GM18907 (cell line): ENCODE data around the gene LPCAT1.
"Not testable (repeated sequence)": the region's sequence is repeated elsewhere in the genome, so short reads cannot be mapped to it uniquely, and the experiment has no call there.

ENCODE experiments used
- ATAC-seq: cut with Tn5 transposase; IDR thresholded peaks from one replicate; pipeline ENCODE4 v1.9.1; 2021; ENCODE audit warnings: mild to moderate bottlenecking, moderate library complexity; ENCODE audit not compliant: unreplicated experiment

LPCAT1 gene

DNA sequence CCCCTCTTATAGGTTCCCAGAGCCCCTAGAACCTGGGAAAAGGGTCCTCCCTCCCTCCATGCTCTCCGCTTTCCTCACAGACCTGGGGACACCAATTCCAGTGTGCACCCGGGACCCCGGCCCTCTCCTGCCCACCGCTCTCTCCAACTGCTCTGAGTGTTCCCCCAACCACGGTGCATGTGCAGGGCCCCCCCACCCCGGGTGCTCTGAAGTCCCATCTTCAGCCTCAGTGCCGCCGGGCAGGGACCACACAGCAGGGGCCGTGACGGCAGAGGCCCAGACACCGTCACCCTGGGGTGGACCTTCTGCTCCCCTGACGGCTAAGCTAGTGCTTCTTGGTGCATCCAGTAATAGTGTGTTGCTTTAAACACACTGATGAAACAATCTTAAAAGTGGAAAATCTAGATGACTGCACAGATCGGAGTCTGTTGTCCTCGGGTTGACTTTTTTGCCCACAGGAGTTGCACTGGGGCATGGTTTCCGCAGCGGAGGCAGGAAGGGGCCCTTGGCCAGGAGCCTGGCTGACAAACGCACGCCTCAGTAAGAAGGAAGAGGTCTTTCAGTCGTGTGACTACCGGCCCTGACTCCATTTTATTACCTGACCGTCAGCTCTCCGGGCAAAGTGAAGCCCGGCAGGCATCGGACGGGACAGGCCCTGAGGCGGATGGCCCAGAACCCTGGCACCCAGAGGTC, 42.3 kb downstream of the LPCAT1 start:
- ATAC-seq, result no peak

DNA sequence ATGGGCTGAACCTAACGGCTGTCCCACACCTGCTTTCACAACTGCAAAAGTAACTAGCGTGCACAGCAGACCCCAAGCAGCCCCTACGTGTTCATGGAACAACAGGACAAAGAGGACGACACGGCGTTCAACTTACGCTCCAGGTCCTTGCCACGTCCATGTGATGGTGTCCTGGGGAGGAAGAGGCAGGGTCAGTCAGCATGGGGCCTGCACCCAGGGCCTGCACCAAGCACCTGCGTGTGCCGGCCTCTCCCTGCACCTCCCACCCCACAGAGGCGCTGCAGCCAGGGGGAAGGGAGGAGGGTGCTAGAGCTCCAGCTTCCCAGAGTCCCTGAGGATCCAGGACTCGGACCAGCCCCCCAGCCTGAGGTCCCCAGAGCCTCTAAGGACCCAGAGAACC, 43.0 kb downstream of the LPCAT1 start:
- ATAC-seq, result no peak

DNA sequence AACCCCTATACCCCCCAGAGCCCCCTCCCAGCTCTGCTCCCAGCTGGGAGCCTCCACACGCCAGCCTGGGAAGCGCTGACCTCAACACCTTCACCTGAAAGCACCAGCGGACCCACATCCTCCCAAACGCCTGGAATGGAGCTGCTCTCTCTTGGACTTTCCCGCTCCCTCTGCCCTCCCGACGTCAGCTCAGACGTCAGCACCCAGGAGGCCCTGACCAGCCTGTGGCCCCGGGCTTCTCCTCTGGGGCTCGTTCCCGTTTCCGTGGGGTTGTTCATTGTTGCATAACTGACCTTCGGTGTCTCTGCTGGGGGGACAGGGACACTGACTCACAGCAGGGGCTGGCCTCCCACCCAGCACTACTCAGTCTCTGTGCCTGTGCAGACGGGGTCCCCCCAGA, 43.5 kb downstream of the LPCAT1 start:
- no peak for ATAC-seq

DNA sequence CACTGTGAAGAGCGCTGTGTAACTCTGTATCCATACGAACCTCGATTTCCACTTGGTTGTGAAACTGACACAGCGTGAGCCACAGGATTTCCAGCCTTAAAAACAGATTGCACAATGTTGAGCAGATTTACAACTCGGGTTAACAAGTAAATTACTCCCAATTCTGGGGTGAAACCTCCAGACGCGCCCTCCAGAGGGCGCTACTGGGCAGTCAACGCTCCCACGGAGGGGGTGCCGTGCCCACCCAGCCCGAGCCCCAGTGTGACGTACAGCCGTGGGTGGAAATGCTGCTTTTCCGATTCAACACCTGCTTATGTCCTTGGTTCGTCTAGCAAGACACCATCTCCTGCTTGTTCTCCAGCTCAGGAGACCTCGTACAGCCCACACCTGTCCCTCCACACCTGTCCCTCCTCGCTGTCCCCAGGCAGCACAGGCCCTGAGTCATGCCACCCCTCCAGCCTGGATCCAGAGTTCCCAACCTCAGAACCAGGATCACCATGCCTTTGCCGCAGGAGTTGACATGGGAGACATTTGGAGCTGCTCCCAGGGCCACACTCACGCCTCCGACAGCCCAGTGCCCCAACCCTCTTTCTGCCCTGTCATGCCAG, 44.1 kb downstream of the LPCAT1 start:
- no peak for ATAC-seq

DNA sequence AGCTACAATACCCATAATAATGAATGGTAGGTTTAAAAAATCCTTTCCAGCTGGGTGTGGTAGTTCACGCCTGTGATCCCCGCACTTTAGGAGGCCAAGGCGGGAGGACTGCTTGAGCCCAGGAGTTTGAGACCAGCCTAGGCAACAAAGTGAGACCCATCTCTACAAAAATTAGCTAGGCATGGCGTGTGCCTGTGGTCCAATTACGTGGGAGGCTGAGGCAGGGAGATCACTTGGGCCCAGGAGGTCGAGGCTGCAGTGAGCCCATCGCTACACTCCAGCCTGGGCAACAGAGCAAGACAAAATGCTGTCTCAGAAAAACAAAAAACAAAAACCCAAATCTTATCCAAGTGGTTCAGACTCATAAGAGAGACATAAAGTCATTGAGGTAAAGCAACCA, 44.7 kb downstream of the LPCAT1 start:
- ATAC-seq, result no peak

DNA sequence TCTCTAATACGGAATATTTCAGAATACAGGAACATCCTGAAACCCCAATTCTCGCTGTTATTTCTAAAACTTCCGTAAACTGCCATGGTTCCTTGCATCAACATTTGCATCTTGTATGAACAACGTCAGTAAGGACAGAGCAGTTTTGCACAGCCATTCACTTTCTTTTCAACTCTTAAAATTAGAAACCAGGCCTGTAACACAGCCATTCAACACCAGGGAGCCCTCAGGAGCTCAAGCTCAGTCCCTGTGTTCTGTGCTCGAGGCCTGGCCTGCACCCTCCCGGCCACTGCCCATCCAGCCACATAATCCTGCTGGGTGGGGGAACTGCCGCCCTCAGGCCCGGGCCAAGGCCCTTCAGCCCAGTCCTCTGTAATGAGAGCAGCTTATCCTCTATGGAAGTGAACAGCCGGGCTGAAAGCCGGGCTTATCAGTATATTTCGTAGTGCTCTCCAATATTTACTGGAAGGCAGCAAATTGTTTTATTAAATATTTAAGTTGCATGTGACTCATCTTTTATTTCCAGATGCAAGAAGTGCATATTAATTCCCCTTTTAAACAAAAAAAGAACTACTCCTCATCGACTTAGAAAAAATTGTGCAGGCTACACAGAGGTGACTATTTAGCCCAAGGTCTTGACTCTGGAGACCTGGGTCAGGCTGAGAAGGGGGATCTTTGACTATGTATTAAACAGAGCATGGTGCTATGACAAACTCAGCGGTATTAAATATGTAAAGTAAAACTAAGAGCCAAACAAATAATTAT, 45.3 kb downstream of the LPCAT1 start:
- no peak for ATAC-seq

DNA sequence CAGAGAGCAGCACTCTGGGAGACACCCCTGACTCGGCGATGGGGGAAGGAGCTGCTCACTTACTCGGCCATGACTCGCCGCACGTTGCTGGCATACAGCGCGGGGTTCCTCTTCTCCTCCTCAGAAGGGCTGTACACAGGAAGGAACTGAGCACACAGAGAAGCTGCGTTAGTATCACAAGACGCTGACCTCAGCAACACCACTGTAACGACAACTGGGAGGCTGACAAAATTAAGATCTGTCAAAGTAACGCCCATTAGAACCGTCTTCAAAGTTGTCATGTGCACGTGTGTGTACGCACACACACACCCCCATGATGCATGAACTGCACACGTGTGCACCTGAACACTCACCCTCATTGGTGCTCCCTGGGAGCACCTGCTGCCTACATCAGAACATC, 46.4 kb downstream of the LPCAT1 start:
- ATAC-seq, result no peak

DNA sequence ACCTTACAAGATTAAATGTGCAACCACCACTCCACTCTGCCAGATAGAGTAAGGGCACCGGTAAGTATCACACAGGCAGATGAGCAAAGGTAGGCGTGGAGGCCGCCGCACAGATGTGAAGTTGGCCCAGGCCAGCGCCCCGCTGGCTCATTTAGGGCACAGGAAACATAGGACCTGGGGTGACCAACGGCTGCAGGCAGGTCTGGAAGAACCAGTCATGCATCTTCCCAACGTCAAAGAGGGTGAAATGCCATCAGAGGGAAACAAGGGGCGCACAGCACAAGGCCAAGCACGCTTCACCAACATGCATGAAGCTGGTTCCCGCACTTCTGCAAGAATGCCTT, 46.8 kb downstream of the LPCAT1 start:
- ATAC-seq, result no peak

DNA sequence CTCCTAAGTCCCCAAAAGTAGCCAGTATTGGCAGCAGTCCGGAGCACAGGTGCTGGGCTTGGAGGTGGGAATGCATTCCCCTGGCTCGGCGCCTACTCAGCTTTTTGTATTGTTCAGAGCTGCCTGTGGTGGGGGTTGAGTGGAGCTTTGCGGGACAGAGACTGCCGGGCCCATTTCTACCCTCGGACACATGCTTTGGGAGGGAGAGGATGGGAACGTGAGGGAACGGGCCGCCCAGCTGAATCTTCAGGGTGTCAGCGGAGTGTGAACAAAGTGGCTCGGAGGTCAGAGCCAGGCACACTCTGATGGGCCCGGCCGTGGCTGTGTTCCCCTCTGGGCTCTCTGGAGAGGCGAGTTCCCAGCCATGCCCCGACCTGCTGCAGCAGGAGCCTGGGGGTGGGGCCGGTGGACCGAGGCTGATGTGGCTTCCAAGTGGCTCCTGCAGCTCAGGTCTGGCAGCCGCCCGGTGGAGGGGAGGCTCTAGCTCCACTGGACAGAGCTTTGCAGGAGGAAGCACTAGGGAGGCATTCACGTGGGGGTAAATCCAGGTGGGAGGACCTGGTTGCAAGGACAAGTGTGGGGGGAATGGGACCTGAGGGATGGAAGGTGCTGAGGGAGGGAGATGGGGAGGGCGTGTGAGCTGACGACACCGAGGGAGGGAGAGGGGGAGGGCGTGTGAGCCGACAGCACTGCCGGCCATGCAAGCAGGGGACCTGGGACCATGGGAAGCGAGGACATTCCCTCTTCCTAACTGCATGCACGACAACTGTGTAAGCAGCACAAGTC, 47.4 kb downstream of the LPCAT1 start:
- no peak for ATAC-seq

DNA sequence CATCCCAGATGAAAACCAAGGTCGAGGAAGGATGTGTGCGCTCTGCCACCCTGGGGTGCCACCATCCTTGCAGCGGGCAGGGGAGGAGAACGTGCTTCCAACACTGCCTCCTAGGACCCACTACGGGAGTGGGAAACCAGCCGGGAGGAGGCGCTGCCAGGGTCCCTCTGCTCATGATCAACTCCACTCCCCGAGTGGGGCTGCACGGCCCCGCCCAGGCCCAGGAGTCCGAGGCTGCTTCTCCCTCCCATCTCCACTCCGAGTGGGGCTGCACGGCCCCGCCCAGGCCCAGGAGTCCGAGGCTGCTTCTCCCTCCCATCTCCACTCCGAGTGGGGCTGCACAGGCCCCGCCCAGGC, 48.2 kb downstream of the LPCAT1 start:
- ATAC-seq, result not testable (repeated sequence)

DNA sequence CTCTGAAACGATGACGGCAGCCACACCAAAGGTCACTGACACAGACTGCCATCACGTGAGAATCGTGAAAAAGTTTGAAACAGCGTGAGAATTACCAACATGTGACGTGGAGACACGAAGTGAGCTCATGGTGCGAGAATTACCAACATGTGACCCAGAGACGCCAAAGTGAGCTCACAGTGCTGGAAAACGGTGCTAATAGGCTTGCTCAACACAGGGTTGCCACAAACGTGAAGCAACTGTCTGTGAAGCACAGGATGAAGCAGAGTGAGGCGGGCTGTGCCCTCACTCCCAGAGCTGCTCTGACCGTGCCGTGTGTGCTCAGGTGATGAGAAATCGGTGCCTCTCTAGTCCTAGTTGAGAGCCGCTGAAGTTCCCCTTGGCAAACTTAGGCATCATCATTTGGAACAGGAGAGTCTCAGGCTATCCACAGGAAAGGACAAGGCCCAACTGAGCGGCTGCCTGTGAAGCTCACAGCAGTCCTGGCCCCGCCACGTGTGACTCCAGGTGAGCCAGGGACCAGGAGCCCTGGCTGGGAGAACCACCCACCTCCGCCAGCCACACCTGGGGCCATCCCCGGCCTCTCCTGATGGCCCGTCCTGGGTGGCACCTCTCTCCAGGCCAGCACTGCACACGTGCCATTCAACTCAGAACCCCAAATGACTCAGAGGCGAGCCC, 48.8 kb downstream of the LPCAT1 start:
- no peak for ATAC-seq

DNA sequence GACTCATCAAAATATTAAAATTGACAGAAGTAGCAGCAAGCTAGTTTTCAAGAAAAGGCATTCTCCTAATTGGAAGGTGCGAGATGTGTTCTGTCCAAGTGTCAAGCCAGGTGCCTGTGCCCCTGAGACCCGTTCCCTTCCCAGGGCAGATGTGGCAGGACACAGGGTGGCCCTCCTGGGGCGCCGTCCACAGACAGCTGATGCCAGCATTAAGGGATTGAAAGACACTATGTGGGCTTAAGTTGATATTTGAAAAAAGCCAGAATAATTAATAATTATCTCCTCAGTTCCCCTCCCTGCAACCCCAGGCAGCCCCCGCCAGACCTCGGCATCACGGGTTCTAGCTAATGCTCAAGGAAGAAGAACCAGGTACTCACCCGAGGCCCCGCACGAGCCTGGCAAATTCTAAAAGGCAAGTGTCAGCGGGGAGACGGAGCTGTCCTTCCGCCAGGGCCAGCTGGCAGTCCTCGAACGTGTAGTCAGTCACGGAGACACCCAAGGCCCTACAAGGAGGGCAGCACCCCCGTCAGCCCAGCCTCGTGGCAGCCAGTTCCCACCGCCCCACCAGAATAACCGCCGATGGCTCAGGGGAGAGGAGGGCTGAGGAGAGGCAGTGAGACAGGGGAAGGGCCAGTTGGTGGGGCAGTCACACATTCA, 49.4 kb downstream of the LPCAT1 start:
- ATAC-seq, result no peak

DNA sequence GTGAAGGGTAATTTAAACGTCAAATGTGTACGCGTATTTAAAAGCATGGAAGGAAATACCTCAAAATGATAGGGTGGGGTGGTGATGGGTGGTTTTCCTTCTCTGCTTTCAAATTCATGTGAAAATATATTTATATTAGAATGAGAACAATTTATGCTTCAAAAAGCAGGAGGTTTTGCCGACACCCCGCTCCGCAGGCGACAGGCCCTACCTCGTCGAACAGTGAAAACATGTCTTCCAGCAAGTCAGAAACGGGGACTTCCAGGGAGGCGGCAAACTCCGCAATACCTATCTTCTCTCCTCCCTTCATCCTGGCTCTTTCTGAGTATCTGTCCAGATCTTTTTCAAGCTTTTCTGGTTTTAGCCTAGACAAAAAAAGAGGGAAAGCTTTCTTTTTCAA, 50.0 kb downstream of the LPCAT1 start:
- ATAC-seq, result no peak

DNA sequence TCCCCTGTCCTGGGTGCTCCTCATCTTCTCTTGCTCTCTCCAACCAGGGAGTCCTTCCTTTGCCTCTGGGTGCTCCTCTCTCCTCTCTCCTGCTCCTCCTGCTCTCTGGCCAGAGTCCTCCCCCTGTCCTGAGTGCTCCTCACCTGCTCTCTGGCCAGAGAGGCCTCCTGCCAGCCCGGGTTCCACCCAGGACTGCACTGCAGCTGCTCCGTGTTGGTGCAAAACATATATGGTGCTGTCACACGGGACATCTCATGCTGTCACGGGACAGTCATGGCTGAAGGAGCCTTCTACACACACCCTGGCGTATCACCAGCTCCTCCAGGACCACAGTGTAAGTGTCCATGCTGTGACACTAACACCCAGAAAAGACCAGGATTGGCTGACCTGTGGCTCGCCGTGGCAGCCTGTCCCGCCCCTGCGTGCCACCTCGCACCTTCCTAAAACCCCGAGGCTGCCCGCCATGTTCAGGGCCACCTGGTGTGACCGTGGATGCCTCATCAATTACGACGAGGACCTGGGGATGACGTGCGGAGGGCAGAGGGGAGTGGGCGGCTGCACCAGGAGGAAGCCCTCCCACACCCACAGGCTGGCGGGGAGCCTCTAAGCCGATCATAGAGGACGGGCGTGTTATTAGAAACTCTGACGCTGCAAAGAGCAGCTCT, 50.7 kb downstream of the LPCAT1 start:
- no peak for ATAC-seq

DNA sequence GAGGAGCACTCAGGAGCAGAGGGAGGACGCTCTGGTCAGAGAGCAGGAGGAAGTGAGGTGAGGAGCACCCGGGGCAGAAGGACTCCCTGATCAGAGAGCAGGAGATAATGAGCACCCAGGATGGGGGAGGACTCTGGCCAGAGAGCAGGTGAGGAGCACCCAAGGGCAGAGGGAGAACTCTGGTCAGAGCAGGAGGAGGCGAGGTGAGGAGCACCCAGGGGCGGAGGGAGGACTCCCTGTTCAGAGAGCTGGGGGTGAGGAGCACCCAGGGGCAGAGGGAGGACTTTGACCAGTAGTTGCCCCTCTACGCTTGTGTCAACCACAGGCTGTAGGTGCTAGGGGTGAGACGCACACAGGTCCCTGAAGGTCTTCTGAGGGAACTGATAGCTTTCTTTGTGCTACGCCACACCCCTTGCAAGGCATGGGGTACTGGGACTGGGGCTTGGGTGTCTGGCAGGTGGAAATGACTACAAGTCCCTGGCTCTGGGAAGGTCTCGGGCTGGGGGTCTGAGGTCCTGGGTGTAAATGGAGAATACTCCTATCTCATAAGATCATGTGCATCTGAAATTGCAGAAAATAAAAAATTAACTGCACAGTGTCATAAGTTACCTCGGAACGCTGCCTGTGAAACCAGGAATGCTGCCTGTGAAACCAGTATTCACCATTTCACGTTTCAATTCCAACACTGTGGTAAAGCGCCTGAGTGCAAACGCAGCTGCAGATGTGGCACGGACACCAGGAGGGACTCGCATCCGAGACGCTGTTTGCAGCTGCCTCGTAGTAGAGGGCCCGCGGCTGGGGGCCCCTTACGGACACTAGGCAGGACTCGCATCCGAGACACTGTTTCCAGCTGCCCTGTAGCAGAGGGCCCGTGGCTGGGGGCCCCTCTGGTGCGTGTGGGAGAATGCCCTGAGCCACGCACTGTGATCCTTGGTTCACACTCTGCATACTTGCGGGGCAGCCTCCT, 51.5 kb downstream of the LPCAT1 start:
- ATAC-seq, result no peak

DNA sequence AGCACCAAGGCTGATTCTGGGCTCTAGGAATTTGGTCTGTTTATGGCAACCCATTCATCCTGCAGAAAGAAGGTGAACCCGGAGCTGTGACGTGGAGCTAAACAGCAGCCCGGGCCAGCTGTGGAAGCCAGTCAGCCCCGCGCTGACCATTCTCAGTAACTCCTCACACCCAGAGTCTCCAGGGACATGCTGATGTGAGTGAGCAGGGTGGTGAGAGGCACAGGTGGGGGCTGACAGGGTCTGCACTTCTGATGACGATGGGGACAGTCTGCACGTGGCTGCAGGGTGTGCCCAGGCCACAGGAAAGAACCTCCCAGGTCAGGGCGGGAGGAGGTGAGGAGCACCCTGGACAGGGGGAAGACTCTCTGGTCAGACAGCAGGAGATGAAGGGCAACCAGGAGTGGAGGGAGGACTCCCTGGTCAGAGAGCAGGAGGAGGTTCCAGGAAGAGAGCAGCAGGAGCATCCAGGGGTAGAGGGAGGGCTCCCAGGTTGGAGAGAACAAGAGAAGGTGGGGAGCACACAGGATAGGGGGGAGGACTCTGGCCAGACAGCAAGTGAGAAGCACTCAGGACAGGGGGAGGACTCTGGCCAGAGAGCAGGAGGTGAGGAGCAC, 52.4 kb downstream of the LPCAT1 start:
- ATAC-seq, result no peak

DNA sequence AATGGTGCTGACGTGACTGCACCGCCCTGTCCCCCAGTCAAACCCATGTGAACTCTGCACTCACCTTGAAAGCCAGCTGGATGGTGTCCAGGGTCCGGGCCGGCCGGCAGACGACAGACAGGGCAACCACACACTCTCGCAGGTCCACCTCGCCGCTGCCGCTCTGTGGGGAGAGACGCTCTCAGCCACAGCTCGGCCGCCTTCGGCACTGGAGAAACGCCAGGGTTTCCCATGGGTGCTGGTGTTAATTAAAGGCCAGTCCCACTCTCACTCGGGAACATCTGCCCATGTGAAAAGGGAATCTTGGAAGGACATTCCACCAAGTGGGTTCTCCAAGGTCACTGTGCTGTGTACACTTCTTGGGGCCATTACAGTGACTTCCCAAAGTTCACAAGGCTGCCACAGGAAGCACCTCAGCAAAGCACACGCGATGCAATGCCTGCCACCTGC, 53.0 kb downstream of the LPCAT1 start:
- ATAC-seq, result no peak
